HepG2 (cell line): ENCODE measurements around the gene CNOT8. TPM values are rescaled to one million over a fixed set of nuclear protein-coding genes. Genes with fewer than 3 reads are reported as not detected.

Experiments used
- ATAC-seq: fragments of 200-7000 bp; cut with Tn5 transposase; 3 replicates; pipeline ENCODE4 v1.9.1; 2020; ENCODE audit warnings: mild to moderate bottlenecking, moderate library complexity
- BruUV-seq: library from RNA; stranded (reverse); fragments of 400-500 nt; replicated peaks from 2 replicates; lab custom pipeline; 2021; lab: Mats Ljungman, UMichigan
- CTCF ChIA-PET: fragments of 300-600 bp; formaldehyde crosslinking; extraction: SDS; loops from one replicate; lab custom pipeline; 2021; ENCODE audit warnings: low total read pairs, inconsistent platforms, low intra/inter-chr PET ratio; lab: Yijun Ruan, JAX
- POLR2A ChIA-PET: fragments of 350-600 bp; sonication (Branson Sonifier 250); formaldehyde crosslinking; loops from one replicate; lab custom pipeline; 2020; ENCODE audit warnings: antibody characterized with exemption, inconsistent platforms; lab: Yijun Ruan, JAX
- DNase-seq: peaks from one replicate; pipeline ENCODE4 v3.0.0-alpha.2; 2015; ENCODE audit warnings: low spot score
- FAIRE-seq: peaks from 3 replicates; lab custom pipeline; 2011; peaks lifted over from hg19 to GRCh38; lab: Jason Lieb, UNC
- H2AFZ ChIP-seq: one replicate; pipeline ENCODE4 v1.6.1; 2011; ENCODE audit warnings: low read length, inconsistent platforms
- H3K27ac ChIP-seq: fragments of 300-600 bp; 3 replicates; pipeline ENCODE4 v1.8.0; 2011; ENCODE audit warnings: mixed run types, mild to moderate bottlenecking, mixed read lengths, low read length, inconsistent platforms; ENCODE audit not compliant: insufficient read depth; ENCODE audit errors: extremely low read length
- H3K27me3 ChIP-seq, 2 experiments: fragments of 200-600 bp in 1 of 2; 2 replicates in 1 of 2; 3 replicates in 1 of 2; pipeline versions ENCODE4 v1.6.0 to v1.8.0; 2011; ENCODE audit warnings: low read length in 2 of 2, mild to moderate bottlenecking in 2 of 2, moderate library complexity in 2 of 2, inconsistent platforms in 1 of 2; ENCODE audit not compliant: insufficient read depth in 2 of 2, control insufficient read depth in 1 of 2
- H3K36me3 ChIP-seq, 2 experiments: fragments of 200-600 bp in 1 of 2; replicated peaks in 1 of 2; 2 replicates in 1 of 2; 3 replicates in 1 of 2; pipeline versions ENCODE4 v1.5.1 to v1.8.0; 2011; ENCODE audit warnings: low read length in 2 of 2, inconsistent platforms in 1 of 2; ENCODE audit not compliant: insufficient read depth in 2 of 2, control insufficient read depth in 1 of 2
- H3K4me1 ChIP-seq: 2 replicates; pipeline ENCODE4 v1.5.1; 2012; ENCODE audit warnings: low read length, inconsistent platforms; ENCODE audit not compliant: insufficient read depth
- H3K4me2 ChIP-seq: 2 replicates; pipeline ENCODE4 v1.6.0; 2011; ENCODE audit warnings: low read depth, low read length, inconsistent platforms
- H3K4me3 ChIP-seq, 3 experiments: fragments of 200-600 bp in 1 of 3; sonication (generic), shearing (Covaris generic) in 1 of 3; replicated peaks in 1 of 3; 2 replicates each; pipeline ENCODE4 v1.5.1; 2011 to 2016; ENCODE audit warnings: low read length in 3 of 3, inconsistent platforms in 2 of 3, low read depth in 2 of 3, mild to moderate bottlenecking in 2 of 3, control low read depth in 1 of 3, mixed read lengths in 1 of 3; ENCODE audit not compliant: insufficient read depth in 1 of 3
- H3K79me2 ChIP-seq: one replicate; pipeline ENCODE4 v1.6.1; 2011; ENCODE audit warnings: low read length, inconsistent platforms; ENCODE audit not compliant: insufficient read depth
- H3K9ac ChIP-seq: 2 replicates; pipeline ENCODE4 v1.6.0; 2011; ENCODE audit warnings: mild to moderate bottlenecking, low read depth, low read length, inconsistent platforms; ENCODE audit not compliant: insufficient read depth
- H3K9me3 ChIP-seq: 2 replicates; pipeline ENCODE4 v1.5.1; 2012; ENCODE audit warnings: mild to moderate bottlenecking, low read length
- H4K20me1 ChIP-seq: 2 replicates; pipeline ENCODE4 v1.6.0; 2011; ENCODE audit warnings: inconsistent platforms, mild to moderate bottlenecking, low read length, moderate library complexity; ENCODE audit not compliant: insufficient read depth
- CSRNP2 ChIP-seq: sonication (generic); formaldehyde crosslinking; conservative IDR thresholded peaks from 2 replicates; pipeline ENCODE4 v1.8.0; 2022; ENCODE audit warnings: low read depth, missing genetic modification reagents
- ETV5 ChIP-seq: IDR thresholded peaks from 2 replicates; pipeline ENCODE4 v1.6.1; 2018; ENCODE audit warnings: missing biosample characterization, missing genetic modification reagents, inconsistent platforms, borderline replicate concordance
- FOXP4 ChIP-seq: sonication (generic); formaldehyde crosslinking; IDR thresholded peaks from 2 replicates; pipeline ENCODE4 v1.4.0; 2020; ENCODE audit warnings: missing genetic modification reagents
- HDAC2 ChIP-seq: sonication (generic); formaldehyde crosslinking; IDR thresholded peaks from 2 replicates; pipeline ENCODE4 v1.4.0; 2020; ENCODE audit warnings: missing genetic modification reagents
- HNRNPLL ChIP-seq: fragments of 200-400 bp; formaldehyde crosslinking; IDR thresholded peaks from 2 replicates; pipeline ENCODE4 v1.6.1; 2017; ENCODE audit warnings: mild to moderate bottlenecking, low read depth, low read length; ENCODE audit not compliant: poor library complexity, severe bottlenecking
- KDM4B ChIP-seq: sonication (generic); formaldehyde crosslinking; IDR thresholded peaks from 2 replicates; pipeline ENCODE4 v1.4.0; 2020; ENCODE audit warnings: missing genetic modification reagents
- POLR2A ChIP-seq, 2 experiments: IDR thresholded peaks; 2 replicates each; pipeline ENCODE4 v1.6.1; 2011; ENCODE audit warnings: low read depth in 2 of 2, low read length in 2 of 2, mild to moderate bottlenecking in 1 of 2, moderate library complexity in 1 of 2; ENCODE audit not compliant: insufficient read depth in 1 of 2
- RARA ChIP-seq: IDR thresholded peaks from 2 replicates; pipeline ENCODE4 v1.6.1; 2016; ENCODE audit warnings: missing genetic modification reagents, missing compliant biosample characterization
- SAP130 ChIP-seq: IDR thresholded peaks from 2 replicates; pipeline ENCODE4 v1.6.1; 2016; ENCODE audit warnings: low read depth
- TEF ChIP-seq: sonication (generic); formaldehyde crosslinking; IDR thresholded peaks from 2 replicates; pipeline ENCODE4 v1.5.0; 2020; ENCODE audit warnings: missing genetic modification reagents
- THAP7 ChIP-seq: sonication (generic); formaldehyde crosslinking; IDR thresholded peaks from 2 replicates; pipeline ENCODE4 v1.8.1; 2023; ENCODE audit warnings: mild to moderate bottlenecking, missing genetic modification reagents
- THRA ChIP-seq: sonication (generic); formaldehyde crosslinking; IDR thresholded peaks from 2 replicates; pipeline ENCODE4 v1.4.0; 2020; ENCODE audit warnings: missing genetic modification reagents, borderline replicate concordance
- ZBTB42 ChIP-seq: sonication (generic); formaldehyde crosslinking; IDR thresholded peaks from 2 replicates; pipeline ENCODE4 v1.5.0; 2020; ENCODE audit warnings: mild to moderate bottlenecking, missing genetic modification reagents
- ZNF143 ChIP-seq: sonication (generic); formaldehyde crosslinking; IDR thresholded peaks from 2 replicates; pipeline ENCODE4 v1.4.0; 2020; ENCODE audit warnings: missing genetic modification reagents
- ZNF234 ChIP-seq: sonication (generic); formaldehyde crosslinking; conservative IDR thresholded peaks from 2 replicates; pipeline ENCODE4 v1.5.1; 2020; ENCODE audit warnings: mild to moderate bottlenecking, missing genetic modification reagents
- WGBS: methylation state at CpG from one replicate; pipeline ENCODE4 v1.1.6; 2017; ENCODE audit warnings: low lambda C conversion rate; 5-methylcytosine and 5-hydroxymethylcytosine counted together
- in situ Hi-C: cut with HindIII; loops from 2 replicates; pipeline ENCODE4 v1.10.0; 2017; ENCODE audit warnings: low pct_unique_long_range_greater_than_20kb; ENCODE audit not compliant: extremely low pct_ligation_motif_present
- intact Hi-C: fragments of 100-400 bp; cut with micrococcal nuclease; formaldehyde crosslinking; loops from one replicate; pipeline ENCODE4 v1.10.0; 2022; ENCODE audit not compliant: unreplicated experiment
- polyA plus RNA-seq, 8 experiments: library from polyadenylated mRNA; depleted of rRNA in 3 of 8; stranded (reverse) in 7 of 8; unstranded in 1 of 8; fragments of >200 nt; fragmentation: Illumina TruSeq in 4 of 8; extraction: Trizol in 4 of 8; gene quantifications; 2 replicates each; pipeline versions ENCODE4 v1.2.1 to v1.2.3, GENCODE V29; 2011 to 2016; ENCODE audit warnings: low read depth in 4 of 8, missing spikeins in 1 of 8, mixed read lengths in 1 of 8; ENCODE audit not compliant: insufficient read depth in 1 of 8
- total RNA-seq, 5 experiments: library from RNA; depleted of rRNA; stranded (reverse); fragments of >200 nt; fragmentation: Illumina TruSeq; extraction: Trizol; gene quantifications; 2 replicates each; pipeline ENCODE4 v1.2.3, GENCODE V29; 2016; ENCODE audit warnings: low read depth in 1 of 5

The CNOT8 gene
- total and polyA plus RNA-seq, 2 of the 13 experiments (the other 11 are each of a cell fraction or from before 2014, with no cell fraction given), result 37.1 to 74.9 TPM

- in situ Hi-C loops, result no loop called here
- peaks cover 89% of the 10 kb centered on the region for H3K4me1 ChIP-seq
- no peaks in the 10 kb centered on the region for H3K9me3 ChIP-seq
- intact Hi-C loops, result no loop called here
- H2AFZ ChIP-seq, result no peak overlapping the region
- peak; percentile 67 for DNase-seq
- H3K27ac ChIP-seq, result peak overlapping the region; percentile 35
- no peaks in the 10 kb centered on the region for H3K27me3 ChIP-seq
- 23% methylated on average over 5 of the region's 5 CpGs for WGBS
- peaks cover 5% of the 10 kb centered on the region for H3K79me2 ChIP-seq
- H3K4me3 ChIP-seq, result peak overlapping the region in 1 of 3 experiments; percentile 7; a peak in 1 of 6 replicates
- BruUV-seq, result no TSS peak
- ATAC-seq, result peak; percentile 69
- H4K20me1 ChIP-seq, result no peaks in the 10 kb centered on the region
- no peak overlapping the region for H3K9ac ChIP-seq
- POLR2A ChIA-PET, result interaction anchor here (0.7 to 3.1 kb wide), 3 partner anchors 9 to 13 kb away, joined by 3 to 35 read pairs (median 12); partner anchors contain the start of gene CNOT8
- peak overlapping the region; percentile 52 for H3K4me2 ChIP-seq
- H3K36me3 ChIP-seq, result peaks cover 0 to 2% of the 10 kb centered on the region in 2 experiments; a peak in 1 of 5 replicates
- CTCF ChIA-PET, result no interaction called here
- peak; percentile 75 for FAIRE-seq
- TF ChIP-seq RARA (CRISPR knock-in tag) (0 out of 2 replicates have a peak, but pooled peaks have one; percentile 34), ZNF143 (CRISPR knock-in tag) (no peak), HNRNPLL (no peak), THRA (peak; percentile 59; the same call in 1 of the 2 replicates), KDM4B (CRISPR knock-in tag) (0 out of 2 replicates have a peak, but pooled peaks have one; percentile 20), THAP7 (CRISPR knock-in tag) (no peak), ETV5 (CRISPR knock-in tag) (peak; percentile 59; the same call in 1 of the 2 replicates), FOXP4 (CRISPR knock-in tag) (peak; percentile 89), HDAC2 (CRISPR knock-in tag) (peak; percentile 68; the same call in 1 of the 2 replicates), ZBTB42 (CRISPR knock-in tag) (no peak), ZNF234 (no peak), TEF (CRISPR knock-in tag) (no peak), POLR2A (IDR thresholded peaks at IDR 0.05; ENCODE audit: insufficient read depth in 1 of 2, low read depth in 2 of 2, low read length in 2 of 2) (no peak), SAP130 (peak; percentile 79), CSRNP2 (CRISPR knock-in tag) (no peak)
Observed at GRCh38 chr5:154844809-154845208, 13.6 kb upstream of the CNOT8 start.
